GM21786 (cell line): ENCODE data around the gene MEGF11.
"Not testable (repeated sequence)": the region's sequence is repeated elsewhere in the genome, so short reads cannot be mapped to it uniquely, and the experiment has no call there.

Source experiments
- ATAC-seq: cut with Tn5 transposase; IDR thresholded peaks from one replicate; pipeline ENCODE4 v1.9.1; 2021; ENCODE audit not compliant: unreplicated experiment

The MEGF11 gene

GRCh38 chr15:66016199-66016598 lies 237.4 kb downstream of the MEGF11 start:
- ATAC-seq = no peak

GRCh38 chr15:66014635-66015182 lies 238.8 kb downstream of the MEGF11 start:
- no peak for ATAC-seq

GRCh38 chr15:66014022-66014421 lies 239.5 kb downstream of the MEGF11 start:
- no peak for ATAC-seq

- ATAC-seq = no peak
These were observed 244.5 kb downstream of the MEGF11 start for GRCh38 chr15:66008940-66009562.

- ATAC-seq = no peak
These were observed 245.8 kb downstream of the MEGF11 start for GRCh38 chr15:66007663-66008262.

- ATAC-seq = no peak
These were observed 246.6 kb downstream of the MEGF11 start for GRCh38 chr15:66006986-66007385.

- no peak for ATAC-seq
These were observed 248.8 kb downstream of the MEGF11 start for GRCh38 chr15:66004618-66005262.

GRCh38 chr15:66003129-66003528 lies 250.4 kb downstream of the MEGF11 start:
- not testable (repeated sequence) for ATAC-seq

- no peak for ATAC-seq
These were observed 251.7 kb downstream of the MEGF11 start for GRCh38 chr15:66001717-66002426.

GRCh38 chr15:66001042-66001441 lies 252.5 kb downstream of the MEGF11 start:
- no peak for ATAC-seq

- ATAC-seq = no peak
These were observed 255.1 kb downstream of the MEGF11 start for GRCh38 chr15:65998486-65998885.

GRCh38 chr15:65996901-65997300 lies 256.6 kb downstream of the MEGF11 start:
- no peak for ATAC-seq

GRCh38 chr15:65994832-65995231 lies 258.7 kb downstream of the MEGF11 start:
- no peak for ATAC-seq

GRCh38 chr15:65993762-65994161 lies 259.8 kb downstream of the MEGF11 start:
- no peak for ATAC-seq

GRCh38 chr15:65993236-65993635 lies 260.3 kb downstream of the MEGF11 start:
- no peak for ATAC-seq

- ATAC-seq = no peak
These were observed 261.6 kb downstream of the MEGF11 start for GRCh38 chr15:65991721-65992483.

GRCh38 chr15:65990298-65990981 lies 263.1 kb downstream of the MEGF11 start:
- no peak for ATAC-seq

GRCh38 chr15:65987100-65987499 lies 266.4 kb downstream of the MEGF11 start:
- ATAC-seq = no peak

- no peak for ATAC-seq
These were observed 267.1 kb downstream of the MEGF11 start for GRCh38 chr15:65986416-65986815.

GRCh38 chr15:65985387-65985786 lies 268.2 kb downstream of the MEGF11 start:
- no peak for ATAC-seq
